ENCODE measurements around the gene CTNNA1. TPM values are rescaled to one million over a fixed set of nuclear protein-coding genes. Genes with fewer than 3 reads are reported as not detected.
A peak's percentile ranks its signal among the peaks of the same experiment; 100 is the strongest.

CTNNA1 gene
- total and polyA plus RNA-seq, 2 donors = 170 to 331 TPM

- no peaks in the 10 kb centered on the region for H3K4me1 ChIP-seq (ENCODE audit: insufficient read depth)
- no peak for DNase-seq (ENCODE audit: extremely low spot score)
- no peak overlapping the region for H3K4me3 ChIP-seq (ENCODE audit: low read depth, low read length)
- no peak overlapping the region for H3K27ac ChIP-seq (ENCODE audit: low read depth)
- H3K36me3 ChIP-seq (ENCODE audit: insufficient read depth) = peaks cover 1% of the 10 kb centered on the region
- WGBS = 88% methylated on average over 2 of the region's 2 CpGs
Observed at GRCh38 chr5:138843316-138844124, 90.3 kb downstream of the CTNNA1 start.

GRCh38 chr5:138844125-138844461 lies 90.9 kb downstream of the CTNNA1 start:
- WGBS = 87% methylated on average over 4 of the region's 4 CpGs
- Histone ChIP-seq H3K4me3 (ENCODE audit: low read depth, low read length) (no peak overlapping the region), H3K36me3 (ENCODE audit: insufficient read depth) (peaks cover 1% of the 10 kb centered on the region), H3K27ac (ENCODE audit: low read depth) (no peak overlapping the region), H3K4me1 (ENCODE audit: insufficient read depth) (no peaks in the 10 kb centered on the region)
- peak; percentile 13 for DNase-seq (ENCODE audit: extremely low spot score)

- no peaks in the 10 kb centered on the region for H3K36me3 ChIP-seq (ENCODE audit: insufficient read depth)
- no peaks in the 10 kb centered on the region for H3K4me1 ChIP-seq (ENCODE audit: insufficient read depth)
- DNase-seq (ENCODE audit: extremely low spot score) = no peak
- WGBS = 28% methylated on average over 6 of the region's 6 CpGs
- no peak overlapping the region for H3K4me3 ChIP-seq (ENCODE audit: low read depth, low read length)
- H3K27ac ChIP-seq (ENCODE audit: low read depth) = no peak overlapping the region
Observed at GRCh38 chr5:138844812-138845513, 91.7 kb downstream of the CTNNA1 start.

- DNase-seq (ENCODE audit: extremely low spot score) = no peak
- Histone ChIP-seq H3K4me3 (ENCODE audit: low read depth, low read length) (no peak overlapping the region), H3K27ac (ENCODE audit: low read depth) (no peak overlapping the region), H3K36me3 (ENCODE audit: insufficient read depth) (no peaks in the 10 kb centered on the region), H3K4me1 (ENCODE audit: insufficient read depth) (no peaks in the 10 kb centered on the region)
- WGBS = 37% methylated on average over 3 of the region's 3 CpGs
Observed at GRCh38 chr5:138849439-138849838, 96.2 kb downstream of the CTNNA1 start.

- Histone ChIP-seq H3K36me3 (ENCODE audit: insufficient read depth) (no peaks in the 10 kb centered on the region), H3K27ac (ENCODE audit: low read depth) (no peak overlapping the region), H3K4me3 (ENCODE audit: low read depth, low read length) (no peak overlapping the region), H3K4me1 (ENCODE audit: insufficient read depth) (no peaks in the 10 kb centered on the region)
- WGBS = 84% methylated on average over 1 of the region's 1 CpG
- DNase-seq (ENCODE audit: extremely low spot score) = no peak
Observed at GRCh38 chr5:138849882-138850281, 96.7 kb downstream of the CTNNA1 start.

GRCh38 chr5:138850865-138851435 lies 97.7 kb downstream of the CTNNA1 start:
- WGBS = 40% methylated on average over 2 of the region's 2 CpGs
- Histone ChIP-seq H3K36me3 (ENCODE audit: insufficient read depth) (no peaks in the 10 kb centered on the region), H3K4me1 (ENCODE audit: insufficient read depth) (no peaks in the 10 kb centered on the region), H3K4me3 (ENCODE audit: low read depth, low read length) (no peak overlapping the region), H3K27ac (ENCODE audit: low read depth) (no peak overlapping the region)
- DNase-seq (ENCODE audit: extremely low spot score) = no peak

GRCh38 chr5:138853132-138853531 lies 99.9 kb downstream of the CTNNA1 start:
- H3K4me3 ChIP-seq (ENCODE audit: low read depth, low read length) = no peak overlapping the region
- no peaks in the 10 kb centered on the region for H3K36me3 ChIP-seq (ENCODE audit: insufficient read depth)
- DNase-seq (ENCODE audit: extremely low spot score) = no peak
- no peak overlapping the region for H3K27ac ChIP-seq (ENCODE audit: low read depth)
- H3K4me1 ChIP-seq (ENCODE audit: insufficient read depth) = no peaks in the 10 kb centered on the region
- 74% methylated on average over 9 of the region's 9 CpGs for WGBS

- DNase-seq (ENCODE audit: extremely low spot score) = no peak
- H3K4me1 ChIP-seq (ENCODE audit: insufficient read depth) = no peaks in the 10 kb centered on the region
- no peak overlapping the region for H3K27ac ChIP-seq (ENCODE audit: low read depth)
- H3K4me3 ChIP-seq (ENCODE audit: low read depth, low read length) = no peak overlapping the region
- WGBS = 96% methylated on average over 1 of the region's 1 CpG
- H3K36me3 ChIP-seq (ENCODE audit: insufficient read depth) = no peaks in the 10 kb centered on the region
Observed at GRCh38 chr5:138867011-138867410, 113.8 kb downstream of the CTNNA1 start.

GRCh38 chr5:138869038-138869437 lies 115.8 kb downstream of the CTNNA1 start:
- WGBS = 69% methylated on average over 1 of the region's 1 CpG
- Histone ChIP-seq H3K4me3 (ENCODE audit: low read depth, low read length) (no peak overlapping the region), H3K36me3 (ENCODE audit: insufficient read depth) (no peaks in the 10 kb centered on the region), H3K27ac (ENCODE audit: low read depth) (no peak overlapping the region), H3K4me1 (ENCODE audit: insufficient read depth) (peaks cover 1% of the 10 kb centered on the region)
- no peak for DNase-seq (ENCODE audit: extremely low spot score)

- no peaks in the 10 kb centered on the region for H3K36me3 ChIP-seq (ENCODE audit: insufficient read depth)
- no peak overlapping the region for H3K27ac ChIP-seq (ENCODE audit: low read depth)
- peaks cover 1% of the 10 kb centered on the region for H3K4me1 ChIP-seq (ENCODE audit: insufficient read depth)
- 74% methylated on average over 5 of the region's 5 CpGs for WGBS
- DNase-seq (ENCODE audit: extremely low spot score) = no peak
- H3K4me3 ChIP-seq (ENCODE audit: low read depth, low read length) = no peak overlapping the region
Observed at GRCh38 chr5:138869763-138870500, 116.7 kb downstream of the CTNNA1 start.

GRCh38 chr5:138870611-138871010 lies 117.4 kb downstream of the CTNNA1 start:
- WGBS = 71% methylated on average over 3 of the region's 3 CpGs
- DNase-seq (ENCODE audit: extremely low spot score) = no peak
- H3K27ac ChIP-seq (ENCODE audit: low read depth) = no peak overlapping the region
- peaks cover 1% of the 10 kb centered on the region for H3K4me1 ChIP-seq (ENCODE audit: insufficient read depth)
- no peaks in the 10 kb centered on the region for H3K36me3 ChIP-seq (ENCODE audit: insufficient read depth)
- H3K4me3 ChIP-seq (ENCODE audit: low read depth, low read length) = no peak overlapping the region

GRCh38 chr5:138872841-138873465 lies 119.7 kb downstream of the CTNNA1 start:
- Histone ChIP-seq H3K27ac (ENCODE audit: low read depth) (no peak overlapping the region), H3K36me3 (ENCODE audit: insufficient read depth) (no peaks in the 10 kb centered on the region), H3K4me1 (ENCODE audit: insufficient read depth) (peaks cover 1% of the 10 kb centered on the region), H3K4me3 (ENCODE audit: low read depth, low read length) (no peak overlapping the region)
- DNase-seq (ENCODE audit: extremely low spot score) = no peak
- WGBS = 89% methylated on average over 6 of the region's 6 CpGs

- peaks cover 1% of the 10 kb centered on the region for H3K4me1 ChIP-seq (ENCODE audit: insufficient read depth)
- H3K4me3 ChIP-seq (ENCODE audit: low read depth, low read length) = no peak overlapping the region
- no peaks in the 10 kb centered on the region for H3K36me3 ChIP-seq (ENCODE audit: insufficient read depth)
- no peak overlapping the region for H3K27ac ChIP-seq (ENCODE audit: low read depth)
- WGBS = 77% methylated on average over 17 of the region's 17 CpGs
- no peak for DNase-seq (ENCODE audit: extremely low spot score)
Observed at GRCh38 chr5:138873466-138874221, 120.4 kb downstream of the CTNNA1 start.

Measured in urinary bladder (tissue), 4 donors.